NCI-H2081 treated with DMSO at 0.1 percent for 48 hours (cell line): ENCODE measurements around the gene CDK12.
A peak's percentile ranks its signal among the peaks of the same experiment; 100 is the strongest.
"Not testable (repeated sequence)": the region's sequence is repeated elsewhere in the genome, so short reads cannot be mapped to it uniquely, and the experiment has no call there.

Experiments
- DNase-seq: peaks from one replicate; lab custom pipeline; 2025; lab: John Stamatoyannopoulos, UW

The CDK12 gene

GRCh38 chr17:39461113-39461925, at the start of gene CDK12:
Gene CDK12 (plus strand): TSS chr17:39461486. CDS start chr17:39462072, 586 bp downstream.
- DNase-seq: peak; percentile 99

GRCh38 chr17:39416141-39416540, 45.1 kb upstream of the CDK12 start:
- no peak for DNase-seq

GRCh38 chr17:39429600-39429999, 31.7 kb upstream of the CDK12 start:
- DNase-seq: no peak

- not testable (repeated sequence) for DNase-seq
Measured at GRCh38 chr17:39439868-39440267, 21.4 kb upstream of the CDK12 start.

- no peak for DNase-seq
Measured at GRCh38 chr17:39443326-39443725, 18.0 kb upstream of the CDK12 start.

GRCh38 chr17:39447561-39447960, 13.7 kb upstream of the CDK12 start:
- DNase-seq: no peak

GRCh38 chr17:39450051-39450450, 11.2 kb upstream of the CDK12 start:
- DNase-seq: no peak

- peak; percentile 100 for DNase-seq
Measured at GRCh38 chr17:39450847-39451581, 10.3 kb upstream of the CDK12 start, which contains the start of gene MED1. Gene MED1 (minus strand): TSS chr17:39451263. CDS start chr17:39451062, 201 bp downstream.

- DNase-seq: no peak
Measured at GRCh38 chr17:39455919-39456318, 5.4 kb upstream of the CDK12 start.

- DNase-seq: no peak
Measured at GRCh38 chr17:39461926-39462569, 762 bp downstream of the CDK12 start.

GRCh38 chr17:39462631-39463375, 1.5 kb downstream of the CDK12 start:
- no peak for DNase-seq

GRCh38 chr17:39464639-39465181, 3.4 kb downstream of the CDK12 start:
- not testable (repeated sequence) for DNase-seq

- not testable (repeated sequence) for DNase-seq
Measured at GRCh38 chr17:39468610-39469009, 7.3 kb downstream of the CDK12 start.

- DNase-seq: no peak
Measured at GRCh38 chr17:39473310-39473709, 12.0 kb downstream of the CDK12 start.

- not testable (repeated sequence) for DNase-seq
Measured at GRCh38 chr17:39479631-39480030, 18.3 kb downstream of the CDK12 start.

- no peak for DNase-seq
Measured at GRCh38 chr17:39483506-39483905, 22.2 kb downstream of the CDK12 start.

GRCh38 chr17:39484178-39484577, 22.9 kb downstream of the CDK12 start:
- DNase-seq: no peak

- no peak for DNase-seq
Measured at GRCh38 chr17:39485555-39485954, 24.3 kb downstream of the CDK12 start.

GRCh38 chr17:39486242-39486641, 25.0 kb downstream of the CDK12 start:
- no peak for DNase-seq

- DNase-seq: not testable (repeated sequence)
Measured at GRCh38 chr17:39487490-39487889, 26.2 kb downstream of the CDK12 start.

- DNase-seq: no peak
Measured at GRCh38 chr17:39487946-39488345, 26.7 kb downstream of the CDK12 start.
